HPDE6-E6E7 (cell line): ENCODE data around the gene UBL4A.

Experiments
- DNase-seq: peaks from one replicate; pipeline ENCODE4 v3.0.0; 2011; ENCODE audit warnings: missing footprints; ENCODE audit errors: extremely low spot score

Gene UBL4A

GRCh38 chrX:154439841-154440240 lies 46.6 kb downstream of the UBL4A start:
- DNase-seq: no peak

GRCh38 chrX:154437971-154438893 lies 48.2 kb downstream of the UBL4A start:
- DNase-seq: no peak

- DNase-seq: peak; percentile 60
Measured at GRCh38 chrX:154436983-154437752, 49.2 kb downstream of the UBL4A start, which contains the start of gene GDI1. Gene GDI1, plus strand, starts transcription at chrX:154437154. Its CDS starts 101 bp downstream, at chrX:154437255.

- DNase-seq: peak; percentile 47
Measured at GRCh38 chrX:154436374-154436982, 49.9 kb downstream of the UBL4A start.

- DNase-seq: no peak
Measured at GRCh38 chrX:154435171-154435733, 51.2 kb downstream of the UBL4A start.

- DNase-seq: no peak
Measured at GRCh38 chrX:154434394-154435168, 51.8 kb downstream of the UBL4A start.
